ENCODE data around the gene TGFB1. TPM values are rescaled to one million over a fixed set of nuclear protein-coding genes. Genes with fewer than 3 reads are reported as not detected.

TGFB1 gene
- total RNA-seq, 1 donor from 2014 or later = 24.9 TPM

DNA sequence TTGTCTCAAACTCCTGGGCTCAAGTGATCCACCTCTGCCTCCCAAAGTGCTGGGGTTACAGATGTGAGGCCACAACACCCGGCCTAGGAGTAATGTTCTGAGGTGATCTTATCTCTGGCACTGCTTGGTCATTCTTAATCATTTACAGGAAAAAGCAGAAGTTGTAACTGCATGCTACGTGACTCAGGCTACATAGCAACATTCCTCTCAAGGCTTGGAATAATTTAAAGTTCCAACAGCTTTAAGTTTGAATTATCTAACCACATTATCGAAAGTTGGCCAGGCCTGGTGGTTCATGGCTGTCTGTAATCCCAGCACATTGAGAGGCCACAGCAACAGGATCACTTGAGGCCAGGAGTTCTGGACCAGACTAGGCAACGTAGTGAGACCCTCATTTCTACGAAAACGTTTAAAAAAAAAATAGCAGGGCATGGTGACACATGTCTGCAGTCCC is 14.2 kb upstream of the TGFB1 start:
- TF ChIP-seq, protein P1, sequence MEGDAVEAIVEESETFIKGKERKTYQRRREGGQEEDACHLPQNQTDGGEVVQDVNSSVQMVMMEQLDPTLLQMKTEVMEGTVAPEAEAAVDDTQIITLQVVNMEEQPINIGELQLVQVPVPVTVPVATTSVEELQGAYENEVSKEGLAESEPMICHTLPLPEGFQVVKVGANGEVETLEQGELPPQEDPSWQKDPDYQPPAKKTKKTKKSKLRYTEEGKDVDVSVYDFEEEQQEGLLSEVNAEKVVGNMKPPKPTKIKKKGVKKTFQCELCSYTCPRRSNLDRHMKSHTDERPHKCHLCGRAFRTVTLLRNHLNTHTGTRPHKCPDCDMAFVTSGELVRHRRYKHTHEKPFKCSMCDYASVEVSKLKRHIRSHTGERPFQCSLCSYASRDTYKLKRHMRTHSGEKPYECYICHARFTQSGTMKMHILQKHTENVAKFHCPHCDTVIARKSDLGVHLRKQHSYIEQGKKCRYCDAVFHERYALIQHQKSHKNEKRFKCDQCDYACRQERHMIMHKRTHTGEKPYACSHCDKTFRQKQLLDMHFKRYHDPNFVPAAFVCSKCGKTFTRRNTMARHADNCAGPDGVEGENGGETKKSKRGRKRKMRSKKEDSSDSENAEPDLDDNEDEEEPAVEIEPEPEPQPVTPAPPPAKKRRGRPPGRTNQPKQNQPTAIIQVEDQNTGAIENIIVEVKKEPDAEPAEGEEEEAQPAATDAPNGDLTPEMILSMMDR (IDR thresholded peaks at IDR 0.05; ENCODE audit: unreplicated experiment) = no peak
- Mint-ChIP-seq H3K4me3 (no peak overlapping the region), H3K4me1 (peaks cover 13% of the 10 kb centered on the region), H3K9me3 (no peaks in the 10 kb centered on the region), H3K27me3 (ENCODE audit: low read depth) (no peaks in the 10 kb centered on the region), H3K36me3 (peaks cover 7% of the 10 kb centered on the region), H3K27ac (peak overlapping the region; percentile 86)
- DNase-seq (ENCODE audit: low spot score in 2 of 2, unreplicated experiment in 2 of 2) = no peak

GRCh38 chr19:41366089-41366488 is 12.4 kb upstream of the TGFB1 start:
- Mint-ChIP-seq H3K27ac (no peak overlapping the region), H3K4me1 (peaks cover 13% of the 10 kb centered on the region), H3K9me3 (no peaks in the 10 kb centered on the region), H3K27me3 (ENCODE audit: low read depth) (no peaks in the 10 kb centered on the region), H3K36me3 (peaks cover 3% of the 10 kb centered on the region), H3K4me3 (peak overlapping the region; percentile 16)
- TF ChIP-seq, protein P1 (IDR thresholded peaks at IDR 0.05; ENCODE audit: unreplicated experiment) = no peak
- DNase-seq (ENCODE audit: low spot score in 2 of 2, unreplicated experiment in 2 of 2) = no peak

- TF ChIP-seq, protein P1 (IDR thresholded peaks at IDR 0.05; ENCODE audit: unreplicated experiment) = no peak
- Mint-ChIP-seq H3K4me3 (peak overlapping the region; percentile 88), H3K27ac (peak overlapping the region; percentile 99), H3K36me3 (peaks cover 3% of the 10 kb centered on the region), H3K27me3 (ENCODE audit: low read depth) (no peaks in the 10 kb centered on the region), H3K9me3 (no peaks in the 10 kb centered on the region), H3K4me1 (peaks cover 13% of the 10 kb centered on the region)
- DNase-seq (ENCODE audit: low spot score in 2 of 2, unreplicated experiment in 2 of 2) = no peak
Observed at GRCh38 chr19:41364524-41365391, 11.0 kb upstream of the TGFB1 start.

DNA sequence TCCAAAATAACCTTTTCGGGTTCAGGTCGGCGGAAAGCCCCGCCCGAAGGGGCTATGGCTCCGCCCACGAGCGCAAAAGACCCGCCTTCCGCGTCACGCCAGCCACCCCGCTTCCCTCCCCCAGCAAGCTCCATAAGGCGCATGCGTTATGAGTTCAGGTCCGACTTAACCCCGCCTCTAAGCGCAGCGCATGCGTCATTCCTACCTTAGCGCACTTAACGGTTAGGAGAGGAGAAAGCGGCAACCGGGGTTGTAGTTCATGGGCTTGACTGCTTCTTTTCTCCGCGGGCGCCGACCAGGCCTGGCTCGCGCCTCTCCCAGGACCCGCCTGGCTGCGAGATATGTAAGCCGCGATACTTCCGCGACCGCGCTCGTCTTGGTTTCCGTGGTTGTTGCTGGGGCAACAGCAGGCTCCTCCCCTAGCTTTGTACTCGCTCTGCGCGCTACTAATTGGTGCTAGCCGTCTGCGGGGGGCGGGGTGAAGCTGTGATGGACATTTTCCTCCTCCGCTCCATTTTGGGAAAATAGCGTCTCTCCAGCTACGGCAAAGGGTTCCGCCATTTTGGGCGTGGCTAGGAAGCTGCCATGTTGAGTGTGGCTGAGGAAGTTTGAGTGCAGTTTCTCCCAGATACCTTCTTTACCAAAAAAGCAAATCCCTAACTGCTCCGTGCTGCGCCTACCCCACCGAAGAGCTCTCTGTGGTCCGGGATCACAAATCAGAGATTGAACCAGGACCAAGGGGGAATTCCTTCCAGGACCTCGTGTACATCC is 10.2 kb upstream of the TGFB1 start, which contains the start of gene B9D2:
TSS of gene B9D2 (minus strand) at position 397 of the 771 bp plus-strand sequence. CDS start 630 bp downstream, outside the sequence.
- H3K27ac Mint-ChIP-seq = peak within 1 kb of the TSS; percentile 99
- H3K36me3 Mint-ChIP-seq = peaks cover 3% of the 10 kb centered on the region
- TF ChIP-seq, protein P1 (IDR thresholded peaks at IDR 0.05; ENCODE audit: unreplicated experiment) = no peak
- no peaks in the 10 kb centered on the region for H3K27me3 Mint-ChIP-seq (ENCODE audit: low read depth)
- peak within 1 kb of the TSS; percentile 88 for H3K4me3 Mint-ChIP-seq
- H3K9me3 Mint-ChIP-seq = no peaks in the 10 kb centered on the region
- peaks cover 13% of the 10 kb centered on the region for H3K4me1 Mint-ChIP-seq
- DNase-seq (ENCODE audit: low spot score in 2 of 2, unreplicated experiment in 2 of 2) = peak; percentile 94 to 96

DNA sequence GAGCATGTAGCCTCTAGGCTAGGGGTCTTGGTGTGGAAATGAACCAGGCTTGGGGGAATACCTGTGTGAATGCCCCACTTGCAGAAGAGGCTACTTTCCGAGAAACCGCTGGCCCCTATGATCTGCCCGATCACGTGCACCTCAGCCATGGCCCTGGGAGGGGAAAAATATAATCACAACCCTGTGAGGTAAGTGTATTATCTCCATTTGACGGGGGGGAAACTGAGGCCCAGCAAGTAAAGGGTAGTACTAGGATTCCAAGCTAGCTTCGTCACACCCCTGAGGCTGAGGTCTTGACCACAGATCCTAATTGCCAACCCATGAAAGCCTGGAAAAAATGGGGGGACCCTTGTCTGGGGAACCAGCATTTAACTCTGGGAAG is 9.6 kb upstream of the TGFB1 start:
- no peak for DNase-seq (ENCODE audit: low spot score in 2 of 2, unreplicated experiment in 2 of 2)
- Mint-ChIP-seq H3K27ac (peak overlapping the region; percentile 99), H3K4me3 (peak overlapping the region; percentile 88), H3K9me3 (no peaks in the 10 kb centered on the region), H3K27me3 (ENCODE audit: low read depth) (no peaks in the 10 kb centered on the region), H3K36me3 (peaks cover 3% of the 10 kb centered on the region), H3K4me1 (peaks cover 13% of the 10 kb centered on the region)
- TF ChIP-seq, protein P1 (IDR thresholded peaks at IDR 0.05; ENCODE audit: unreplicated experiment) = no peak
